Hematopoietic multipotent progenitor cell (in vitro differentiated cells): ENCODE data around the gene FAM117B. TPM values are rescaled to one million over a fixed set of nuclear protein-coding genes. Genes with fewer than 3 reads are reported as not detected.
"Not testable (repeated sequence)": the region's sequence is repeated elsewhere in the genome, so short reads cannot be mapped to it uniquely, and the experiment has no call there.

Experiments used
- DNase-seq, 3 donors: peaks; one replicate each; pipeline ENCODE4 v3.0.0-alpha.2; 2011 to 2015; ENCODE audit warnings: low read depth in 2 of 3, low spot score in 2 of 3
- small RNA-seq: library from RNA; depleted of rRNA; stranded (forward); fragments of <200 nt; gene quantifications from one replicate; pipeline ENCODE3, GENCODE V24; 2012
- total RNA-seq: library from RNA; depleted of rRNA; stranded (reverse); fragments of >200 nt; gene quantifications from one replicate; pipeline ENCODE4 v1.2.3, GENCODE V29; 2012

Gene FAM117B
- total RNA-seq, 1 donor: 4.3 TPM

DNA sequence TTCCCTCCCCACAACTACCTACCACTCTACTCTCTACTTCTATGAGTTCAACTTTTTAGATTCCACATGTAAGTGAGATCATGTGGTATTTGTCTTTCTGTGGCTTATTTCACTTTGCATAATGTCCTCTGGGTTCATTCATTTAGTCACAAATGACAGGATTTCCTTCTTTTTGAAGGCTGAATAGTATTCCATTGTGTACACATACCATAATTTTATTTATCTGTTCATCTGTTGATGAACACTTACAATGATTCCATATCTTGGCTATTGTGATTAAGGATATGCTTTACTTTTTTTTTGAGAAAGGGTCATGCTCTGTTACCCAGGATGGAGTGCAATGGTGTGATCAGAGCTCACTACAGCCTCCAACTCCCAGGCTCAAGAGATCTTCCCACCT lies 163.2 kb downstream of the FAM117B start:
- no peak for DNase-seq

DNA sequence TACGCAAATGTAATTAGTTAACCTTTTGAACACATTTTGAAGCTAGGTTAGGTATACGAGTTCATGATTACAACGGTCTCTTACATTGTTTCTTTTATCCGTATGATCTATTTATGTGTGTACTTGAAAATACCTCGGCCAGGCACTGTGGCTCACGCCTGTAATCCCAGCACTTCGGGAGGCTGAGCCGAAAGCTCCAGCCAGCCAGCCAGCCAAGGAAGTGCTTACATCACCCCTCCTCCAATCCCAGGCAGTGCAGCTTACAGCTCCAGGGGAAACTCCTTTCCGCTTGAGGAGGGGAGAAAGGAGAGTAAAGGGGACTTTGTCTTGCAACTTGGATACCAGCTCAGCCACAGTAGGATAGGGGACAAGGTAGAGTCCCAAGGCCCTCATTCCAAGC lies 171.1 kb downstream of the FAM117B start:
- DNase-seq: not testable (repeated sequence)

DNA sequence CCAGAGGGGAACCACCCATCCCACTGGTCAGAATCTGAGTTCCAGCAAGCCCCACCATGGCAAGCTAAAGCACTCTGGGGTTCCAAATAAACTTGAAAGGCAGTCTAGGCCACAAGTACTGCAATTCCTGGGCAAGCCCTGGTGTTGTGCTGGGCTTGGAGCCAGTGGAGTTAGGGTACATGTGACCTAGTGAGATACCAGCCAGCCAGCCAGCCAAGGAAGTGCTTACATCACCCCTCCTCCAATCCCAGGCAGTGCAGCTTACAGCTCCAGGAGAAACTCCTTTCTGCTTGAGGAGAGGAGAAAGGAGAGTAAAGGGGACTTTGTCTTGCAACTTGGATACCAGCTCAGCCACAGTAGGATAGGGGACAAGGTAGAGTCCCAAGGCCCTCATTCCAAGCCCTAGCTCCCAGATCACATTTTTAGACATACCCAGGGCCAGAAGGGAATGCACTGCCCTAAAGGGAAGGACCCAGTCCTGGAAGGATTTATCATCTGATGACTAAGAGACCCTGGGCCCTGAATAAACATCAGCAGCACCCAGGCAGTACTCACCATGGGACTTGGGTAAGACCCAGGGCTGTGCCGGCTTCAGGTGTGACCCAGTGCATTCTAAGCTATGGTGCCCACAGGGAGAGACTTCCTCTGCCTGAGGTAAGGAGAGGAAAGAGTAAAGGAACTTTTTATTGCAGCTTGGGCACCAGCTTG lies 172.8 kb downstream of the FAM117B start:
- not testable (repeated sequence) for DNase-seq

DNA sequence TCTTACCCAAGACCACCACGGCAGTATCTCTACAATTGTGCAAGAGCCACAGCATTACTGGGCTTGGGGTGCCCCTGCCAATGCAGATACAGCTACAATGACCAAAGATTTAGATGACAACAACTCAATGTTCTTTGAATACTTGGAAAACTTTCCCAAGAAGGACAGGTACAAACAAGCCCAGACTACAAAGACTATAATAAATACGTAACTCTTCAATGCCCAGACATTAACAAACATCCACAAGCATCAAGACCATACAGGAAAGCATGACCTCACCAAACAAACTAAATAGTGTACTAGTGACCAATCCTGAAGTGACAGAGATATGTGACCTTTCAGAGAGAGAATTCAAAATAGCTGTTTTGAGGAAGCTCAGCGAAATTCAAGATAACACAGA lies 174.0 kb downstream of the FAM117B start:
- DNase-seq: no peak

DNA sequence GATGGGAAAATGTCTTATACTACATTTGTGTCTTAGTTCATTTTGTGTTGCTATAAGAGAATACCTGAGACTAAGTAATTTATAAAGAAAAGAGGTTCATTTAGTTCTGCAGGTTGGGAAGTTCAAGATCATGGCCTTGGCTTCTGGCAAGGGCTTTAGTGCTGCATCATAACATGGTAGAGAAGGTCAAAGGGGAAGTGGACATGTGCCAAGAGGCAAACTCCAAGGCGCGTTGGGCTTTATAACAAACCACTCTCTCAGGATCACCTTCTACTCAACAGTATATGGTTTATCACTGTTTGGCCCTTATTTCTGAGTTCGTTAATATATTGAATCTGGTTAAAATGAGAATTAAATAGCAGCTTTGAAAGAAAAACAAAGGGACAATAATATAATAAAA lies 178.6 kb downstream of the FAM117B start:
- DNase-seq: no peak

DNA sequence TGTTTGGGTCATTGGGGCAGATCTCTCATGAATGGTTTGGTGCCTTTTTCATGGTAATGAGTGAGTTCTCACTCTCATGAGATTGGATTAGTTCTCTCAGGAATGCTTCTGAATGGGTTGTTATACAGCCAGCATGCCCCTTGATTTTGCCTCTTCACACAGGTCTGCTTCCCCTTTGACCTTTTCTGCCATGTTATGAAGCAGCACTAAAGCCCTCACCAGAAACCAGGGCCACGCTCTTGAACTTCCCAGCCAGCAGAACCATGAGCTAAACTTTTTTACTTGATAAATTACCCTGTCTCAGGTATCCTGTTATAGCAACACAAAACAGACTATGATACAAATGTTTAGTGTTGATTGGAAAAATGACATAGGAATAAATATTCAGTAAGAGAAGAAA lies 179.5 kb downstream of the FAM117B start:
- no peak for DNase-seq

DNA sequence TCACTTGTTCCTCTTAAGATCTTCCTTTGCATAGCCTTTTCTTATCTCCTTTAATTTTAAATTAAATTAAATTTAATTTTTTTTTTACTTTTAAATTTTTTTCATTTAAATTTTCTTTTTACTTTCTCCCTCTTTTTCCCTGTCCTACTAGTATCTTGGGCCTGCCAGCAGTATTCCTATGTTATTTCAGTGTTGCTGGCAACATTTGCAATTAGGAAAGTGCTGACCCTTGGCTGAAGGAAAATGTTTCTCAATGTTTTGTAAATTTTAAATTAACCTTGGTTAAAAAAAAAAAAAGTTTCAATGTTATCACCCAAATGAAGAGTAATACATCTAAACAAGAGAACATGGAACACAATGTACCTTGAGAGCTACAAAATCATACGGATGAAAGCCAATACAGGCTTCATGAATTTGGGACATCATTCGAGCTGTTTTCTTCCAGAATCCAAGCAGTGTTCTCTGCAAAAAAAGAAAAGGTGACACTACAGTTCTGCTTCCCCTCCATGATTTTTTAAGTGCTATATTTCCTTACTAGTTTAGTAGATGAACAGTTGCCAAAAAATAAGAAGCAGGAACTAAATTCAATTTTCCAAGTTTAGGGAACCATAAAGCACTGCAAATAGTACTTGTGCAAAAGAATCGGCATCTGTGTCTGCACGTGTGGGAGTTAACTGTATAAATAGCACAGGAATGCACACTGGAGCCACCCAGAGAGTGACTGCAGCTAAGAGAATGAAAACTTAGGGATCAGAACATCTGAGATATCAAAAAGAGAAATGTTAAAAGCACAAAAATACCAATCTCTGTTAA lies 181.0 kb downstream of the FAM117B start:
- no peak for DNase-seq

DNA sequence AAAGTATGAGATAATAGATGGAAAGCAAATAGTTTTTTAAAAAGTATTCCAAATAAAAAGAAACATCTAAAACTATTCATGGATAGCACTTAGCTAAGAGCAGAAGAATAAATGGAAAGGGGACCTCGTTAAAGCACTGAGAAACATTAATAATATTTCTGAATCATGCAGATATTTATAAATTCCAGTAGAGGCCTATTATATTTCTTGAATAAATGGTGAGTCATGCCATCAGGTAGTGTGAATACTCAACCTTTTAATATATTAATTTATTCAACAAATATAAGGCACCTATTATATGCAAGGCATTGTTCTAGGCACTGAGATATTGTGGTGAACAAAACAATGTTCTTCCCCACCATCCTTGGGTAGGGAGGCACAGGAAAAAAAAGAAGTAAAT lies 183.0 kb downstream of the FAM117B start:
- DNase-seq: no peak

DNA sequence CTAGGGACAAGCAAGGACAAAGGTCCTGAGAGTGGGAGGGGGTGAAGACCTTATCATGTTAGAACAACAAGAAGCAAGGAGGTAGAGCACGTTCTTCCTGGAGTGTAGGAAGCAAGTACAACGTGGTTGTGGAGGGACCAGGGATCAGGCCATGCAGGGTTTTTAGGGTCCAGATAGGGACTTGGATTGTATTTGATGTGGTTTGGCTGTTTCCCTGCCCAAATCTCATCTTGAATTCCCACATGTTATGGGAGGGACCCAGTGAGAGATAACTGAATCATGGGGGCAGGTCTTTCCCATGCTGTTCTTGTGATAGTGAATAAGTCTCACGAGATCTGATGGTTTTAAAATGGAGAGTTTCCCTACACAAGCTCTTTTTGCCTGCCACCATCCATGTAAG lies 183.6 kb downstream of the FAM117B start:
- no peak for DNase-seq

Small RNA genes lying within 50 kb of the gene (small RNA-seq; reads per million reads assigned to genes)
- not detected for gene MTND4LP17

Other genes with a start within 250 kb of the FAM117B start
- gene ICA1L, start 236.8 kb downstream of the FAM117B start, total RNA-seq: 4.6 TPM